ENCODE measurements around the gene PLPPR1. TPM values are rescaled to one million over a fixed set of nuclear protein-coding genes. Genes with fewer than 3 reads are reported as not detected.
"Not testable (repeated sequence)": the region's sequence is repeated elsewhere in the genome, so short reads cannot be mapped to it uniquely, and the experiment has no call there.

PLPPR1 gene
- total RNA-seq, 1 donor from 2014 or later = not detected

DNA sequence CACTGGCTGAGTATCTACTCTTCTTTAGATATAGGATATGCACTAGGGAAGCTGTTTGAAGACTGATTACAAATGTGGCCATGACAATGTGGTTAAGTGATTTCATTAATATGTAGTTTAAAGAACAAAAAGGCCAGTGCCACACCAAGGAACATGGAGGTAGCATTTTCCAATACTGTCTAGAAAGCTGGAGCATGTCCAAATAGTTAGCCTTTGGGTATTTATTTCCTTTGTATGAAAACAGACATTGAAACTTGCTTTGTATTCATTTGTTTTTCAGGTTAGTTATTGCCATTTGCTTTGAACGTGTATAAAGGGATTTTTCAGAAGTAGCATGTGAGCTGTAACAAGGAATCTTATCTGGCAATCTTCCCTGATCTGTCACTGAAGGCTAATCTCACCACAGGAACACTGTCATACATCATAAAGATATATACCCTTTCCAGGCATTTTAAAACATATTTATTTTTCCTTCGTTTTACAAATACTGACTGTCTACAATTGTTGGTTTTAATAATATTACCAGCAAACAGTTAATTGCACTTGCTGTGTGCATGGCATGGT is 93.4 kb downstream of the PLPPR1 start:
- no peak for DNase-seq (ENCODE audit: low spot score)

DNA sequence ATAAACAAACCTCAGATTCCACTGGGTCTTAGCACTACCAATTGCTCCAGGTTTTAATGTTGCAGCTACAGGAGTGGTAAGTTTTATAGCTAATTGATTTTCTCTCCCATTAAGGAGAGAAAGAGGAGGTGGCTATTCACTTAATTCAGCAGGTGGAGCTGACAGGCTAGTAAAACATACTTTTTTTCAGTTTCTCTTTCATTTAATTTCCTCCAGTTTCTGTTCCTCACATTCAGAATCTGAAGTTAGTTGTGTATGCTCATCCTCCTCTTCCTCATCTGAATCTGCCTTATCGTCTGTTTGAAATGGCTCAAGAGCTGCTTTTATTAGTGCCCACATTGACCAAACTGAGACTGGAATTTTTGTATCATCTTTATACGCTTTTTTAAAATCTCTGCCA is 98.0 kb downstream of the PLPPR1 start:
- DNase-seq (ENCODE audit: low spot score) = no peak

DNA sequence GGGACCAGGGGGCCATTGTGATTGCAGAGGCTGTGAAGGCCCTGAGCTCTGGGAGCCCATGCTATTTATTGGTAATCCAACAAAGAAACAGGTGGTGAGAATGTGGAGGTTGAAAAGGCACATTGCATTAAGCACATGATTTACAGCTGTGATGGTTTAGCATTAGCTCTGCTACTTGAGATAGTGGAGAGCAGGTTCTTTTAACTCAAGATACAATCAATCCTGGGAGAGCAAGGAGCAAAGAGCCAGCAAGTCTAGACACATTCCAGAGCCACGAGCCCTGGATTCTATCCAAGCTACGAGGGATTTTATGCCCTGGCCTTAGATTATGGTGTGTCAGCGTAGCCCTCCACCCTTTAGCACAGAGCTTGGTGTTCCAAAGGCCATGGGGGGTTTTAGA is 98.8 kb downstream of the PLPPR1 start:
- not testable (repeated sequence) for DNase-seq (ENCODE audit: low spot score)

DNA sequence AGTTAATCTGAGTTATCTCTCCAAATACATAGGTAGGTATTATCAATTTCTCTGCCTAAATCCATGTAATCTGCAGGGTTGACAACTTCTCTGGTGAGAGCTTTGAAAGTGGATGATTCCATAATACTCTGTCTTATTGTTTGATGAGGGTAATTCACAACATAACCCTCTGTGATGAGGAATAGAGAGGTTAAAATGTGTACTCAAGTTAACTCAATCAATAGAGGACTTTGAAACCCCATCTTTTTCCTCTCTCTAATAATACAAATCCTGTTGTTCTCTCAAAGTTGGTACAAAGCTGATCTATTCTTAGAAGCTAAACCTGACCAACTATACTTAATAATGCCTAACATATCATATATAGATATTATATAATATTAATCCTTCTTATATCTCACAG is 100.1 kb downstream of the PLPPR1 start:
- DNase-seq (ENCODE audit: low spot score) = no peak

DNA sequence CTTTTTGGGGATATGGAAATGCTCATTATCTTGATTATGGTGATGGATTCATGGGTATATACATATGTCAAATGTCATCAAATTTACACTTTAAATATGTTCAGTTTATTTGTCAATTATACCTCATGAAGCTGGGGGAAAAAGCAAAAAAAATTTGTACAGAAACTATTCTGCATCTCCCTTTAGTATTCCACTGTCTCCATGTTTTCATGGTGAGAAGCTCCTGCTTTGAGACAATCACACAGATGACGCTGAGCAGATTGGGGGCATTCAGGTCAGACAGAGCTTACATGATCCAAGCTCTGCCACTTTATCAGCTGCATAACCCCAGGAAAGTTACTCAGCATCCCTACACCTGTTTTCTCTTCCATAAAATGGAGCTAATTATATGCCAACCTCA is 101.5 kb downstream of the PLPPR1 start:
- DNase-seq (ENCODE audit: low spot score) = no peak

DNA sequence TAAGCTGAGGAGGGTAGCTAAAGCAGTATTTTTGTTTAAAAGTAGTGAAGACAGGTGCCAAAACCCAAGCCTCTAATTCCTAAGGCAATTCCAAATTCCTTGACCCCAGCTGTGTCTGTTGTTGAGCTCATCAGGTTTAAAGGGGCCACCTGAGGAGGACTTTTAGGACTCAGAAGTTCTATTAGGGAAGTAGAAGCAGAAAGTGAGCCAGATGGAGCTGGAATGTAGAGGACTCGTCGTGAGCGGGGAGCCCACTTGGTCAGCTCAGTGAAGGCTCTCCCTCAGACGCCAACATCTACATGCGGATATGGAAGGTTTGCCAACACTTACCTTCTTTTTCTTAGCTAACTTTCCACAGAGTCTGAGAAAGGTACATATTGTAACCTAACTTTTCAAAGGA is 102.8 kb downstream of the PLPPR1 start:
- no peak for DNase-seq (ENCODE audit: low spot score)

DNA sequence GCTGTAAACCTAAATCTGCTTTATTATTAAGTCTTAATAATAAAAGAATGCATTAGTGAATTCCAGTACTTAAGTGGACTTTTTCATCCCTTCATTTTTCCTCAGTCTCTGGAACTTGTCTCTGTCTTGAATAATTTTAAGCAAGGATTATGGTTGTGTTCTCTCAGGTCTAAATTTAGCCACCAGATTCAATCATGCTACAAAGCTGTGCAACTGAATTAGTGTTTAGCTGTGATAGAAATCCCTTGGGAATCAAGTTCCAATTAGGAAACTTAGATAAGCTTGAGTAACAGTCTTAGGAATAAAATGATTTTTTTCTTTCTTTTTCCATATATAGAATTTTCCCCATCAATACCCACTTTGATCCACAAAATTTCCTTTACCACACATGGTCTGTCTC is 104.3 kb downstream of the PLPPR1 start:
- no peak for DNase-seq (ENCODE audit: low spot score)

DNA sequence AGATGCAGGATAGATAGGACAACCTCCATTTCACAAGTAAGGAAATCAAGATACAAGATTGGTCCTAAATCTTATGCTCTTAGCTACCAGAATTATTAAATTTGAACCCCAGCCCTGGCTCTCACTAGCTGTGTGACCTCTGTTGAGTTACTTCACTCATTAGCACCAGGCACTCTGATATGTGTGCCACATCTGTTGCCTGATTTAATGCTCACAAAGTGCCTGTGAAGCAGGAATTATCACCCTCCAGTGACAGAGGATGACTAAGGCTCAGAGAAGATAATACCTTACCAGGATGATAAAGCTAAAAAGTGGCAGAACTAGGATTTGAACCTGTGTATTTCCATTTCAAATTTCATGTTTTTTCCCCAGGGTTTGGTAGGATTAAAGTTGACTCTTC is 110.0 kb downstream of the PLPPR1 start:
- no peak for DNase-seq (ENCODE audit: low spot score)

DNA sequence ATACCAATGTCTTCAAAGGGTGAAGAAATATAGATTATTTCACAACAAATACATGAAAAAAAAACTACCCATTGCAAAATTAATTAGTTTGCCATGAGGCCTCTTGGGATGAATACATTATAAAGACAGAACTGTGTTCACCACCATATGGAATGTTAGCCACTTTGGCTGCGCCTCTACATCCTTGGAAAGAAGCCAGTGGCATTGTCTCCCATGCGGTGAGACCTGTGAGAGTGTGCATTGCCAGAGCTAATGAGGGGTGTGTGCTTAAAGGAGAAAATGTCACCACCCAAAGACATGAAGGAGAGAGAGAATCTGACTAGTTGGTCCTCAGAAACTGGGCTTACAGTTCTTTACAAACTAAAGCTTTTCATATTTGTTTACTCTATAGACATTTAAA is 110.6 kb downstream of the PLPPR1 start:
- no peak for DNase-seq (ENCODE audit: low spot score)

DNA sequence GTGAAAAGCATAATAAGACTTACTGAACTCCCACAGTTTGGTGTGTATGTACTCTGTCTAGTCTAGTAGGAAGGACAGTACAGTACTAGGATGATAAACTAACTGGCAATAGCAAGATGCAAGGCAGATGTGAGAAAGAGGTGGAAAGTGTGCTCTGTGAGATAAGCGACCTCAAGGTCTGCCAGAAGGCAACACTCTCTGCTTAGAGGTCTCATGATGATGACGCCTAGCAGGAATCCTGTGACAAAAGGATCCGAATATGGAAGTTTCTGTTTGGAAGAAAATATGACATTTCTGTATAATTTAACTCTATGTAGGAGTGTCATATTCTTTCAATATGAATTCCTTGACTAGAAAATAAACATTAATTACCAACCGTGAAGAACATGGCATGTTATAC is 112.2 kb downstream of the PLPPR1 start:
- no peak for DNase-seq (ENCODE audit: low spot score)

DNA sequence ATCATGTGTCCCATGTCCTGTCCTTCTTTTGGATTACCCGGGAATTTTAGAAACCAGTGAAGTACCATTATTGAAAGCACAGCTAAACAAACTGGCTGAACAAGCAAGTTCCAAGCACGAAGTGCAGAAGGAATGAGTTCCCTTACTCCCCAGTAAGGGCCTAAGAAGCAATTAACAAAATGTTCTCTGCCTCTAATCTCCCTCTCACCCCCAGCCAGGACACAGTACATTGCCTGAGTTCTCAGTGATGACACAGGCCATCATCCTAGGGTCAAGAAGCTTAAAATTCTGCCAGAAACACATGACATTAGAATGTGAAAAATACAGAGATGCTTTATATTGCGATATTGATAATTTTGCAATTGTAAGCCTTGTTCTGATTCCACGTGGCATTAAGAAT is 118.0 kb downstream of the PLPPR1 start:
- DNase-seq (ENCODE audit: low spot score) = no peak

DNA sequence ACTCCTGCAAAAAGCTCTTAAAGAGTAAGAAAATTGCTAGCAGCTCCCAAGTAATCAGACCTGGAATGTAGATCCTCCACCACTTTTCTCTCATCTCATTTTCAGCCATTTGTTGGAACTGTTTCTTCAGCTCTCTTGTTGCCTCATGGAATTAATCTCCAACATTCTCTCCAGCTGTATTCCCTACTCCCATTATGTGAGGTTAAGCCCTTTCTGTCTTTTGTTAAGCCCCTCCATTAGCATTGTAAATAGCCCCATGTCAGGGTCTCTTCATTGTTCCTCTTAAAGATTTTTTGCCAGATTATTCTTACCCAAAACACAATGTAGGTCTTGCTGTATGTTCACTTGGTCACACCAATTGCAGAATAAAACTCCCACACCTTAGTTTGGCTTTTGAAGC is 119.8 kb downstream of the PLPPR1 start:
- no peak for DNase-seq (ENCODE audit: low spot score)

DNA sequence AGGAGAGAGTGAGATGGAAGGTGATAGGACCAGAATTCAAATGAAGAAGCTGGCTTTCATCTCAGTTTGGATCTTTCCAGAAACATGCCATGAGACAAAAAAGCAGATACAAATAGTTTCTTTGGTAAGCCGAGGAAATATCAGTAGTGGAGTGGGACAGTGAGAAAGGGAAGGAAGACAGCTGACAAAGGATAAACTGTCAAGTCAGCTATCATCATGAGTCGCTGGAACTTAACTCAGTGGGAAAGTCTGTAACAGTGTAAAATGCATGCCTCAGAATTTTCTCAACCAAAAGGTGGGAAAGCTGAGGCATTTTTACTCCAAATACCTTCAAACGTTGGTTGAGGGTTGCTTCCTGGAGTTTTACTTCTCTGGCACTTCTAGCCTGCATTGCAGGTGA is 129.8 kb downstream of the PLPPR1 start:
- no peak for DNase-seq (ENCODE audit: low spot score)

DNA sequence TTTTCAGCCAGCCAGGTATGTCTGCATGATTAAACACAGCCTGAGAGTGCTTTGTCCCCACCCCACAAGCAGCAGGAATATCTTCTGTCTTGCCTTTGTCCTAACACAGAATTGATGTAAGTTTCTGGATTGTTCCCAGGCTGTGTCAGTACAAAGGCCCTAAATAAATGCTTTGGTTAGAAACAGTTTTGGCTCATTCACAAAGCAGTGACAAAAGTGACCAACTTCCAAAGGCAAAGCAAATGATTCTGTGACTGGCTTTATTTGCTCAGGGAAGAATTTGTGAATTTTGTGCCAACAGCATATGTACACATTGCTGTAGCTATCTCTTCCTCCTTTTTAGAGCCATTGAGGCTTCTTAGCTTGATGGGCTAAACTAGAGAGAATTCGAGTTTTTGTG is 133.7 kb downstream of the PLPPR1 start:
- DNase-seq (ENCODE audit: low spot score) = no peak

DNA sequence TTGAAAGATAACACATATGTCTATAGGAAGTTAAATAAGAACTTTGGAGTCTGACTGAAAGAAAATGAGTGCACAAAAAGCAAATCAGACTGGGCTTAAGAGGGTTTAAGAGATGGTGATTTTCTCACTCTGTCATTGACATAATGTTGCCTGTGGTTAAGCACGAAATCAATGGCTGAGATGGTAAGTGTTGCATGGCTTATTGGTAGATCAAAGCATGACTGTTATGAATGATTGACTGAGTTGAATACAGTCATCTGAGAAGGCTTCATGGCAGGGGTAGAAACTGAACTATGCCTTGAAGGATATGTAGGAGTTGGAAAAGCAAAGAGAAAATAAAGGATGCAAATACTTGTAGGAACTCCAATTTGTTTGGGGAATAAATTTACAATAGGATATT is 136.6 kb downstream of the PLPPR1 start:
- DNase-seq (ENCODE audit: low spot score) = no peak

DNA sequence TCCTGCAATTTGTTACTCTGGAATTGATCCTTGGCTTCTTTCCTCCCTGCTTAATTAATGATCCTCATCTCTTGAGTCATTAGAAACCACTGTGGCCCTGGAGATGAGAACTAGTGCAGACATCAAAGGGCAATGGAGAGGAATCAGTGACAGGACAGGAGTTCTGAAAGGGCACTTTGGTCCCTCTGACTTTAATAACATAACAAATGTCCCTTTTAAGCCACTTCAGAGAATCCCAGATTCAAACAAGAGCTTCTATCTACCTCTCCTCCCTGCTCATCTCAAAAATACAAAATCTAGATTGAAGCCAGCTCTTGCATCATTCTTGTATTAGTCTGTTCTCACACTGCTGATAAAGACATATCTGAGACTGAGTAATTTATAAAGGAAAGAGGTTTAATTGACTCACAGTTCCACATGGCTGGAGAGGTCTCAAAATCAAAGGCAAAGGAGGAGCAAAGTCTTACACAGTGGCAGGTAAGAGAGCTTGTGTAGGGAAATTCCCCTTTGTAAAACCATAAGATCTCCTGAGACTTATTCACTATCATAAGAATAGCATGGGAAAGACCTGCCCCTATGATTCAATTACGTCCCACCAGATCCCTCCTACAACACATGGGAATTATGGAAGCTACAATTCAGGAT is 139.1 kb downstream of the PLPPR1 start:
- no peak for DNase-seq (ENCODE audit: low spot score)

DNA sequence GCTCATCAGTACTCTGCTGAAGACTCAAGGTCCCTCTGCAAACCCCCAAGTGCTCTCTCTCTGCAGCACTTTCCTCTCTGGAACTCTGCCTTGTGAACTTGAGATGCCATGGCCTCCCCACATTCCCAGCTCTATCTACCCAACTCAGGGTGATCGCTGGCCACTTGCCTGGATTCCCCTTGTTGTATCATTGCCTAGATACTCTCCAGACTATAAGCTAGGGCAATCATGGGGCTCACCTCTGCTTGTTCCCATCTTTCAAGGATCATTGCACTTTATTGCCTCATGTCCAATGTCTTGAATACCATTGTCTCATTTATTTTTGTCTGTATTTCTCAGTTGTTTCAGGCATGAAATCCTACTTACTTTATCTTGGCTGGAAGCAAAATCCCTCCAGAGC is 144.1 kb downstream of the PLPPR1 start:
- no peak for DNase-seq (ENCODE audit: low spot score)

DNA sequence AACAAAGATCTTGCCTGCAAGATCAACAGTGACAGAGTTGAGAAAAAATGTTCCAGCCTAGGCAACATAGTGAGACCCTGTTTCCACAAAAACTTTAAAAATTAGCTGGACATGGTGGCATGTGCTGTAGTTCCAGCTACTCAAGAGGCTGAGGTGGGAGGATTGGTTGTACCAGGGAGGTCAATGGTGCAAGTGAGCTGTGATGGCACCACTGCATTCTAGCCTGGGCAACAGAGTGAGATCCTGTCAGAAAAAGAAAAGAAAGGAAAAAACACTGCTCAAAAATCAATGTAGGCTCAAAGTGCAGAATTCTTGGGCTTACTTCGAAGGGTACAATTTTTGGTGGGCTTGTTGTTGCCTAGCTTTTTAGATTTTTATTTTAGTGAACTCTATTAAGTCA is 145.4 kb downstream of the PLPPR1 start:
- DNase-seq (ENCODE audit: low spot score) = no peak

DNA sequence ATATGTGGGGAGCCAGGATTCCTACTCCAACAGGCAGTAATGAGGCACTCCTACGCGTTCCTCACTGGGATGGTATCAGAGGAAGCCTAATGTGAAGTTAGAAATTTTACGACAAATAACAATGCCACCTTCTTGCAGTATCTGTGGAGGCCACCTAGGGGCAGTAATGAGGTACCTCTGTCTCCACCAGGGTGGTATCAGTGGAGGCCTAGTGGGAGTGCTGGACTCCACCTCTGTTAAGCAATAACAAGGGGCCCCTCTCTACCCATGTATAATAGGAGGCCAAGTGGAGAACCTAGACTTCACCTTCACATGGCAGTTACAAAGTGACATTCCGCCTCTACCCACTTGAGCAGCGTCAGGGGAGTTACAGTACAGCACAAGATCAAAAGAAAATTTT is 147.9 kb downstream of the PLPPR1 start:
- DNase-seq (ENCODE audit: low spot score) = no peak

DNA sequence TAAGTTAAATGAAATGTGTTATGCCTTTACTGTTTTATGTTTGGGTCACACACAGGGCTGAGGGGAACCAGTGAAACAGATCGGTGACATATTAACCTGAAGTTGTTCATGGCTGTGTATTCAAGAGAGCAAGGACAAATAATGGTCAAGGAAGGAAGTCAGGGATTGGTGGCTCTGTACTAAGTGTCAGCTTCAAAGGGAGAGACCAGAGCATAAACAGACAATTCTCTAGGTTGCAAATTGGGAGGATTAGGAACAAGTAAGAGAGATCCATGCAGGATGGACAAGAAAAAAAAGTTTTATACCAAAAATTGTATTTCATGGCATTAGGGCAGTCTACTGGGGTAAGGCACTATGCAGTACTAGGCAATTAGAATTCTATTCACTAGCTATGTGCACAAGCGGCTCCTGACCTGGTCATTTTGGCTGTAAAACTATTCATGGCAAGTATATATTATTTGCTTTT is 156.3 kb downstream of the PLPPR1 start:
- DNase-seq (ENCODE audit: low spot score) = no peak

DNA sequence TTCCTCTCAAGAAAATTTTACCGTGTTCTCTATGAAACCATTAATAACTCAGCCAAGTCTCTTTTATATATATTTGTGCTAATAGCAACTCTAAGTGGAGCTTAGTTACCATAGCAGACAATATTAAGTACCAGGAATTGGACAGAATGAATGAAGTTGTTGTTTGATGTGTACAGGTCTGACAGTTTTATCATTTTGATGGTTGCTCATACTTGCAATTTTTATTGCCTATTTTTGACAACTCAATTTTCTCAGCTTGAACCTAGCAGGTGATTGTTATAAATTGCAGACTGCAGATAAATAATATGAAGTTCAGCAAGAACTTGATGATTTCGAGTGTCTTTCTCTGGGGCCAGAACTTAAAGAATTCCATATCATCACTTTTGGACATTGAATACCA is 163.2 kb downstream of the PLPPR1 start:
- no peak for DNase-seq (ENCODE audit: low spot score)

DNA sequence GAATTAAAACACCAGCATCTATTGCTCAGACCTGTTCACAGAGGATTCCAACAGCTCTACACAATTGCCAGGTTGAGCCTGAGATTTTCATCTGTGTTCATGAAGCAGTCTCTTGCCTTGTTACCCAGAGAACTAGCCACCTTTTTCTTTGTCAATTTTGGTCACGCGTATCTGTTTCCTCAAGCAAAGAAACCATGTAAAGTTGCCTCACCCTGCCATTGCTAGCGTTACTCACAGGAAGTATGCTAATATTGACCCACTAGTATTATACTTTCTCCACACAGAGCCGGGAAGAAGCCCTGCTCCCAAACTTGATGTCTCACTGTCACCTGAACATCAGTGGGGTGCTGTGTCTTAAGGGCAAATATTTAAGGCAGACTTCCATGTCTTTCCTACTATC is 168.5 kb downstream of the PLPPR1 start:
- no peak for DNase-seq (ENCODE audit: low spot score)

DNA sequence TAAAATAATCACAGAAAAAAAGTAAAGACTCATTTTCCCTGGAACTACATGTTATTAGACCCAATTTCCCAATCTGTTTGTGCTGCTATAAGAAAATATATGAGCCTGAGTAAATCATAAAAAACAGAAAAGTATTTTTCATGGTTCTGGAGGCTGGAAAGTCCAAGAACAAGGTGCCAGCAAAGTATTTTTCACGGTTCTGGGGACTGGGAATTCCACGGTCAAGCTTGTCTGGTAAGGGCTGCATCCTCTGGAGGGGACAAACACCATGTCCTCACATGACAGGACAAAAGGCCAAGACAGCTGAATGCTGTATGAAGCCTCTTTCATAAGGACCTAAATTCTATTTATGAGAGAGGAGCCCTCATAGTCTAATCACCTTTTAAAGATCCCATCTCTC is 172.3 kb downstream of the PLPPR1 start:
- no peak for DNase-seq (ENCODE audit: low spot score)

DNA sequence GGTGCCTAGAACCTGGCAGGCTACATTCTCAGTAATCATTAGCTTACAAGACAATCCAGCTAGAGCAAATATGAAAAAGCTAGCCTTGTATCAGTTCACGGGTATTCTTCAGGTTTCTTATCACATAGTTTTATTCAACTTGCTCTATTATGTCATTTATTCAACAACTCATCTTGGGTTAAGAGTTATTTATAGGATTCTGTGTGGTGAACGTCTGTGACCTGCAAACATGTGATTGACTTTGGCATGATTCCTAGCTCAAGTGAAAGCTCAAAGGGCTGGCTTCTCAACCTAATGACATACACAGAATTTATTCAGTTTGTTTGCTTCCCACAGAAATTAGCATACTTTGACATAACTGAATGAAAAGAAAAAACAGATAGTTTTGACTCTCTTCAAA is 173.1 kb downstream of the PLPPR1 start:
- no peak for DNase-seq (ENCODE audit: low spot score)

Data from mesenteric fat pad (tissue), 1 donor.